Endodermal cell (in vitro differentiated cells): ENCODE data around the gene ABCB11. TPM values are rescaled to one million over a fixed set of nuclear protein-coding genes. Genes with fewer than 3 reads are reported as not detected.

Source experiments
- DNase-seq: peaks from one replicate; pipeline ENCODE4 v3.0.0-alpha.2; 2017
- H3K27ac ChIP-seq: 2 replicates; pipeline ENCODE4 v1.5.1; 2013; ENCODE audit warnings: mild to moderate bottlenecking, low read depth, low read length, moderate library complexity
- H3K27me3 ChIP-seq: 2 replicates; pipeline ENCODE4 v1.6.1; 2013; ENCODE audit warnings: mild to moderate bottlenecking, low read length, moderate library complexity; ENCODE audit not compliant: insufficient read depth, control insufficient read depth, poor library complexity, severe bottlenecking
- H3K36me3 ChIP-seq: 2 replicates; pipeline ENCODE4 v1.7.0; 2013; ENCODE audit warnings: mild to moderate bottlenecking, low read length, moderate library complexity; ENCODE audit not compliant: control insufficient read depth, insufficient read depth
- H3K4me1 ChIP-seq: one replicate; pipeline ENCODE4 v1.7.0; 2013; ENCODE audit warnings: low read length; ENCODE audit not compliant: control insufficient read depth, insufficient read depth
- H3K4me3 ChIP-seq: 2 replicates; pipeline ENCODE4 v1.5.1; 2013; ENCODE audit warnings: mild to moderate bottlenecking, low read length, moderate library complexity
- H3K9ac ChIP-seq: 2 replicates; pipeline ENCODE4 v1.6.1; 2013; ENCODE audit warnings: mild to moderate bottlenecking, low read length, moderate library complexity; ENCODE audit not compliant: poor library complexity, severe bottlenecking; ENCODE audit errors: extremely low read depth
- H3K9me3 ChIP-seq: 2 replicates; pipeline ENCODE4 v1.6.1; 2013; ENCODE audit warnings: mild to moderate bottlenecking, low read length, moderate library complexity; ENCODE audit not compliant: control insufficient read depth
- H3K27ac Mint-ChIP-seq: 2 replicates; pipeline ENCODE4 v1.8.0; 2020; ENCODE audit warnings: mixed read lengths
- H3K27me3 Mint-ChIP-seq: 2 replicates; pipeline ENCODE4 v1.8.0; 2021; ENCODE audit warnings: mild to moderate bottlenecking, mixed read lengths; ENCODE audit not compliant: insufficient read depth
- H3K36me3 Mint-ChIP-seq: 2 replicates; pipeline ENCODE4 v1.8.0; 2020; ENCODE audit warnings: low read depth, mixed read lengths
- H3K4me1 Mint-ChIP-seq: 2 replicates; pipeline ENCODE4 v1.8.0; 2020; ENCODE audit warnings: mixed read lengths
- H3K4me3 Mint-ChIP-seq: 2 replicates; pipeline ENCODE4 v1.8.0; 2020; ENCODE audit warnings: mild to moderate bottlenecking, moderate library complexity, mixed read lengths
- H3K9me3 Mint-ChIP-seq: 2 replicates; pipeline ENCODE4 v1.8.0; 2020; ENCODE audit warnings: mild to moderate bottlenecking, mixed read lengths
- CTCF ChIP-seq: fragments of 200-600 bp; sonication (generic); conservative IDR thresholded peaks from 2 replicates; pipeline ENCODE4 v1.5.0; 2021; ENCODE audit warnings: antibody characterized with exemption, mild to moderate bottlenecking
- WGBS, 2 experiments: methylation state at CpG; one replicate each; pipeline versions ENCODE4 v1.1.5 to v1.1.7; 2013; ENCODE audit warnings: missing lambda C conversion rate in 2 of 2, mixed read lengths in 1 of 2; ENCODE audit not compliant: insufficient coverage in 1 of 2, insufficient read length in 1 of 2; 5-methylcytosine and 5-hydroxymethylcytosine counted together
- total RNA-seq, 2 donors: library from RNA; stranded (reverse); fragmentation: NEBNext Ultra II Directional in 1 of 2; extraction: Animal tissue kit (Norgen Biotek cat#: 25700) in 1 of 2; gene quantifications; 2 replicates in 1 of 2; 3 replicates in 1 of 2; pipeline ENCODE4 v1.2.1, GENCODE V29; 2021

The ABCB11 gene
- total RNA-seq, 2 donors from 2014 or later: 0.04 TPM

GRCh38 chr2:169050476-169051240, 19.5 kb upstream of the ABCB11 start:
- Mint-ChIP-seq H3K27ac (no peak overlapping the region), H3K4me1 (peaks cover 6% of the 10 kb centered on the region), H3K27me3 (peaks cover 2% of the 10 kb centered on the region), H3K9me3 (peaks cover 17% of the 10 kb centered on the region), H3K4me3 (no peak overlapping the region), H3K36me3 (peaks cover 3% of the 10 kb centered on the region)
- peaks cover 23% of the 10 kb centered on the region for H3K9me3 ChIP-seq
- no peak for TF ChIP-seq CTCF
- H3K4me1 ChIP-seq: peaks cover 7% of the 10 kb centered on the region
- no peak for DNase-seq
- no peaks in the 10 kb centered on the region for H3K27me3 ChIP-seq
- no peak overlapping the region for H3K9ac ChIP-seq
- no peak overlapping the region for H3K27ac ChIP-seq
- 91 to 100% methylated on average over 2 to 5 of the region's 5 CpGs for WGBS, 2 experiments
- no peaks in the 10 kb centered on the region for H3K36me3 ChIP-seq
- H3K4me3 ChIP-seq: no peak overlapping the region

GRCh38 chr2:169049142-169049541, 18.0 kb upstream of the ABCB11 start:
- TF ChIP-seq CTCF: no peak
- Mint-ChIP-seq H3K9me3 (peaks cover 14% of the 10 kb centered on the region), H3K27ac (no peak overlapping the region), H3K4me3 (no peak overlapping the region), H3K36me3 (no peaks in the 10 kb centered on the region), H3K4me1 (peaks cover 6% of the 10 kb centered on the region), H3K27me3 (peaks cover 2% of the 10 kb centered on the region)
- Histone ChIP-seq H3K9me3 (peaks cover 24% of the 10 kb centered on the region), H3K4me3 (no peak overlapping the region), H3K27me3 (no peaks in the 10 kb centered on the region), H3K36me3 (no peaks in the 10 kb centered on the region), H3K9ac (no peak overlapping the region), H3K27ac (no peak overlapping the region), H3K4me1 (peaks cover 7% of the 10 kb centered on the region)
- no peak for DNase-seq
- 100% methylated on average over 1 of the region's 3 CpGs; no CpG with 5 or more reads in 1 of the 2 experiments for WGBS, 2 experiments

DNA sequence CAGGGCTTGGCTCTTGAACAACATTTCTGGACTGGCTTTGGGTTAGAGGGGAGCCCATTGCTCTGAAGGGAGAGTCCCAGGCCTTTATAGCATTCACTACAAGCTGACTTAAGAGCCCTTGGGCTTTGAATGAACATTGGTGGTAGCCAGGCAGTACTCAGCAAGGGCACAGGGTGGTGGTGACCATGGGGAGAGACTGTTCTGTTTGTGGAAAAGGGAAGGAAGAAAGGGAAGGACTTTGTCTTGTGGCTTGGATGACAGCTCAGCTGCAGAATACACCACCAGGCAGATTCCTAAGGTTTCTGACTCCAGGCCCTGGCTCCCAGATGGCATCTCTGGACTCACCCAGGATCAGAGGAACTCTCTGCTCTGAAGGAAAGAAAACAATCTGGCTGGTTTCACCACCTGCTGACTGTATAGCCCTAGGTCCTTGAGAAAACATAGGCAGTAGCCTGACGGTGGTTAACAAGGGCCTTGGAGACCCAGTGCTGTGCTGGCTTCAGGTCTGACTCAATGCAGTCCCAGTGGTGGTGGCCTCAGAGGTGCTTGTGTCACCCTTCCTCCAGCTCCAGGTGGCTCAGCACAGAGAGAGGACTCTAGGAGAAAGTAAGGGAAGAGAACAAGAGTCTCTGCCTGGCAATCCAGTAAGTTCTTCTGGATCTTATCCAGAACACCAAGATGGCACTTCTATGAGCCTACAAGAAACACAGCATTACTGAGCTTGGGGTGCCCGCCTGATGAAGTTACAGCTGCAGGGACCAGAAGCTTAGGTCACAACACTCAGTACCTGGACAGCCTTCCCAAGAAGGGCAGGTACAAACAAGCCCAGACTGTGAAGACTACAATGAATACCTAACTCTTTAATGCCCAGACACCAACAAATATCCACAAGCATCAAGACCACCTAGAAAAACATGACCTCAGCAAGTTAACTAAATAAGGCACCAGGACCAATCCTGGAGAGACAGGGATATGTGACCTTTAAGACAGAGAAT, 16.4 kb upstream of the ABCB11 start:
- H3K36me3 ChIP-seq: no peaks in the 10 kb centered on the region
- Mint-ChIP-seq H3K9me3 (peaks cover 29% of the 10 kb centered on the region), H3K27ac (no peak overlapping the region), H3K4me3 (no peak overlapping the region), H3K27me3 (peaks cover 2% of the 10 kb centered on the region), H3K4me1 (peaks cover 6% of the 10 kb centered on the region), H3K36me3 (peaks cover 8% of the 10 kb centered on the region)
- H3K4me1 ChIP-seq: peaks cover 7% of the 10 kb centered on the region
- no peak overlapping the region for H3K9ac ChIP-seq
- TF ChIP-seq CTCF: no peak
- H3K4me3 ChIP-seq: no peak overlapping the region
- no peaks in the 10 kb centered on the region for H3K27me3 ChIP-seq
- 91 to 92% methylated on average over 2 of the region's 2 CpGs for WGBS, 2 experiments
- peaks cover 40% of the 10 kb centered on the region for H3K9me3 ChIP-seq
- H3K27ac ChIP-seq: no peak overlapping the region
- DNase-seq: no peak
